DMS79 treated with DMSO at 0.1 percent for 48 hours (cell line): ENCODE measurements around the gene MED13L.

Experiments
- DNase-seq: peaks from one replicate; lab custom pipeline; 2025; lab: John Stamatoyannopoulos, UW

MED13L gene

GRCh38 chr12:116182359-116183063, 95.0 kb downstream of the MED13L start:
- DNase-seq: no peak

GRCh38 chr12:116180448-116180847, 97.0 kb downstream of the MED13L start:
- DNase-seq: no peak

- DNase-seq: no peak
Measured at GRCh38 chr12:116179384-116179783, 98.1 kb downstream of the MED13L start.

GRCh38 chr12:116177017-116177416, 100.5 kb downstream of the MED13L start:
- no peak for DNase-seq

GRCh38 chr12:116174904-116175303, 102.6 kb downstream of the MED13L start:
- no peak for DNase-seq

- DNase-seq: no peak
Measured at GRCh38 chr12:116174006-116174405, 103.5 kb downstream of the MED13L start.

- no peak for DNase-seq
Measured at GRCh38 chr12:116172224-116172849, 105.2 kb downstream of the MED13L start.

GRCh38 chr12:116171549-116171948, 105.9 kb downstream of the MED13L start:
- DNase-seq: no peak

GRCh38 chr12:116169071-116169470, 108.4 kb downstream of the MED13L start:
- DNase-seq: no peak

GRCh38 chr12:116166306-116166705, 111.2 kb downstream of the MED13L start:
- DNase-seq: no peak

GRCh38 chr12:116165036-116165425, 112.5 kb downstream of the MED13L start:
- no peak for DNase-seq

- no peak for DNase-seq
Measured at GRCh38 chr12:116164250-116165035, 113.0 kb downstream of the MED13L start.

- DNase-seq: no peak
Measured at GRCh38 chr12:116162071-116162470, 115.4 kb downstream of the MED13L start.

- no peak for DNase-seq
Measured at GRCh38 chr12:116161588-116161987, 115.9 kb downstream of the MED13L start.

GRCh38 chr12:116160883-116161458, 116.5 kb downstream of the MED13L start:
- DNase-seq: no peak

- DNase-seq: no peak
Measured at GRCh38 chr12:116160231-116160630, 117.3 kb downstream of the MED13L start.

GRCh38 chr12:116159593-116160200, 117.8 kb downstream of the MED13L start:
- no peak for DNase-seq

- peak; percentile 29 for DNase-seq
Measured at GRCh38 chr12:116159175-116159574, 118.3 kb downstream of the MED13L start.

GRCh38 chr12:116157845-116158267, 119.6 kb downstream of the MED13L start:
- peak; percentile 28 for DNase-seq

- no peak for DNase-seq
Measured at GRCh38 chr12:116156614-116157013, 120.9 kb downstream of the MED13L start.

GRCh38 chr12:116155383-116155782, 122.1 kb downstream of the MED13L start:
- DNase-seq: no peak

GRCh38 chr12:116153983-116154382, 123.5 kb downstream of the MED13L start:
- no peak for DNase-seq
